ENCODE results near the gene TMEM63C.
"Not testable (repeated sequence)": the region's sequence is repeated elsewhere in the genome, so short reads cannot be mapped to it uniquely, and the experiment has no call there.

TMEM63C gene

GRCh38 chr14:77276295-77276935, 94.8 kb downstream of the TMEM63C start:
- peak; percentile 41 for DNase-seq (ENCODE audit: low spot score)

- DNase-seq (ENCODE audit: low spot score), result no peak
Measured at GRCh38 chr14:77276959-77277358, 95.4 kb downstream of the TMEM63C start.

- no peak for DNase-seq (ENCODE audit: low spot score)
Measured at GRCh38 chr14:77278461-77279230, 97.0 kb downstream of the TMEM63C start.

GRCh38 chr14:77279719-77280118, 98.1 kb downstream of the TMEM63C start:
- no peak for DNase-seq (ENCODE audit: low spot score)

- not testable (repeated sequence) for DNase-seq (ENCODE audit: low spot score)
Measured at GRCh38 chr14:77280921-77281320, 99.3 kb downstream of the TMEM63C start.

- DNase-seq (ENCODE audit: low spot score), result no peak
Measured at GRCh38 chr14:77281852-77282410, 100.3 kb downstream of the TMEM63C start.

DNA sequence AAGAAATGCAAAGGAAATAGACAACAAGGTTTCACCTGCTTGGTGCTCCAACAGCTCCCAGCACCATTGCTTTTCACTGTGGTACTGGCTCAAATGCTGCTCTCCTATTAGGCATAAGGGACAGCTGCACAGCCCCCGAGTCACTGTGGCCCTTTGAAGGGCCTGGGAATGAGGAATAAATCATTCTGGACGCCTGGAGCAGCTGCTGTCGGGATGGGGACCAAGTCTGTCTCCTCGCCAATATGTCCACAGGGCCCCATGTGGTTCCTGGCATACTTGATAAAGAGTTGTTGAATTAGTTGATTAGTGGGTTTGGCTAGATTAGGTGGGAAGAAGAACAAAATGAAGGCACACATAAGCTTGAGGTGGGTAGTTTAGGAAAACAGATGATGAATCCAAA, 102.5 kb downstream of the TMEM63C start:
- DNase-seq (ENCODE audit: low spot score), result no peak

- DNase-seq (ENCODE audit: low spot score), result no peak
Measured at GRCh38 chr14:77284466-77284865, 102.9 kb downstream of the TMEM63C start.

DNA sequence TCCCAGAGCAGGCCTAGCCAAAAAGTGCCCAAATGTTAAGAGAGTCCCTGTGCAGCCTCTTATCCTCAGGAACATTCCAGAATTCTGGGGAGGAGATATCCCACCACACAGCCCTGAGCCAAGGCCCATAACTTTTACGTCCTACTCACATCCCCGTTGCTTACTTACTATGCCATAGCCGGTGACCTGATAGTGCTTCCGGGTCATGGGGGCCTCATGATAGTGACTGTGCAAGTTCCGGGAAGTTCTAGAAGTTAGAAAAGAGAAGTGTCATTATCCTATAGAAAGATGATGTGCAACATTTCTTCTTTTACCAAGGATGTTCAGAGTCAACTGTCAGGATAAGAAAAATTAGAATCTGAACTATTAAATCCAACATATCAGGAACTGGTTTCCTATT, 105.0 kb downstream of the TMEM63C start:
- DNase-seq (ENCODE audit: low spot score), result no peak

- peak; percentile 36 for DNase-seq (ENCODE audit: low spot score)
Measured at GRCh38 chr14:77290705-77291104, 109.1 kb downstream of the TMEM63C start.

GRCh38 chr14:77296155-77296554, 114.6 kb downstream of the TMEM63C start:
- no peak for DNase-seq (ENCODE audit: low spot score)

DNA sequence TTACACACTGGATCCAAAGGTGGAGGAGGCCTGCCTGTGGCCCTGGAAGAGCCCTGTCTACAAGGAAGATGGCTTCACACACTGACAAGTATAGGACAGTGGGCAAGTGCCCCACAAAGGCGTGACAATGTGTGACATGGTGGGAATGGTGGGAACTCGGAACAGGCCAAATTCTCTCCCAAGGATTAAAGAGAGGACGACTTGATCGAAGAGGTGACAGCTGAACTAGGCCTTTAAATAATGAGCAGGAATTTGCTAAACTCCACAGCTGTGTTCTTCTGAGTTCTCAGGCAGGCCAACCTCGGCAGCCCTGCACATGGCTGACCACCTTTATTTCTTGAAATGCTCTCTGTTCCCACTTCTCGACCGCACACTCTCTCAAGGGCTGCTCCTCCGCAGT, 115.3 kb downstream of the TMEM63C start:
- DNase-seq (ENCODE audit: low spot score), result no peak

GRCh38 chr14:77299771-77300170, 118.2 kb downstream of the TMEM63C start:
- no peak for DNase-seq (ENCODE audit: low spot score)

- DNase-seq (ENCODE audit: low spot score), result peak; percentile 82
Measured at GRCh38 chr14:77301103-77301502, 119.5 kb downstream of the TMEM63C start.

- no peak for DNase-seq (ENCODE audit: low spot score)
Measured at GRCh38 chr14:77302926-77303325, 121.3 kb downstream of the TMEM63C start.

GRCh38 chr14:77303417-77304156, 122.0 kb downstream of the TMEM63C start:
- no peak for DNase-seq (ENCODE audit: low spot score)

DNA sequence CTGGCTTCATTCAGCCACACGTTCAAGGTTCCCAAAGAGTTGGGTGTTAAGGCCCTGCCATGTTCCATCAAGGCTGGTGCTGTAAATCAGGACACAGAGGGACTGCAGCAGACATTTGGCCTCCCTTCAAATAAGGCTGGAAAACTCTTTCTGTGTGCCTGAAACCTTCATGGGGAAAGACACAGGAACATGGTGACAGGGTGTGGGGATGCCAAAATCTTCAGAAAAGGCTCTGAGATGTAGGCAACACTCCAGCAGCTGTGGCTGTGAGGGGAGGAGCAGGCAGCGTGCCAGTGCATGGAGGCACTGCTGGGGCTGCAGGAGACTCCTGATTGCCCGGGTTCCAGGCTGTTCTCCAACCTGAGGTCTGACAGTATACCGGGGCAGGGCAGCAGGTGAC, 124.1 kb downstream of the TMEM63C start:
- DNase-seq (ENCODE audit: low spot score), result no peak

GRCh38 chr14:77306416-77306815, 124.8 kb downstream of the TMEM63C start:
- DNase-seq (ENCODE audit: low spot score), result no peak

DNA sequence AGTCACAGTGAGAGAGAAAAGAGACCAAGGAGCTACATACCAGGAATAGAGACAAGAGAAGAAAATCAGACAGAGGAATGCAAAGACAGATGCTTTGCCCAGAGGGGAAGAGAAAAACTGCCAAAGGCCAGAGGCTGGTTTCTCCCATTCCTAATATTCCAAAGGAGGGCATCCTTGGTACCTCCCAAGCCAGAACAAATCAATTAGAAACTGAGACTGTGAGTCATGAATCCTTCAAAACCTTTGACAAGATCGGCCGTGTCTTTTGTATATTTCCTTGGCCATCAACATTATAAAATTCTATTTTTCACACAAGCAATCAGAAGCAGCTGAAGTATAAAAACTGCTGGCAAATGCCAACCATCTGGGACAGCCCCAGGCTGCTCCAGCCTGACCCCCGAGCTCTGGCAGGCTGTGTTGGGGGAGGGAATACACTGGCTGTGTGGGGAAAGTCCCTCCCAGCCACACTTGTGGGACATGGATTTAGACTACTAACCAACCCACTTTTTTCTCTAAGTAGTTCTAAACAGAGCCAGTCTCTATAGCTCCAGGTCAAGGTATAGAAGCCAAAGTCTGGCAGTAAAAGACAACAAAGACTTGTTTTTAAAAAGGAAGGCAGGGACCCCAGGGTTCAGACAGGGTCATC, 125.4 kb downstream of the TMEM63C start:
- no peak for DNase-seq (ENCODE audit: low spot score)

Data from iPS-NIHi11 (cell line).